OCI-LY3 (cell line): ENCODE measurements around the gene AIG1.
"Not testable (repeated sequence)": the region's sequence is repeated elsewhere in the genome, so short reads cannot be mapped to it uniquely, and the experiment has no call there.

ENCODE experiments used
- H2AFZ ChIP-seq: fragments of 200-600, 300-600 bp; shearing (Covaris generic); 2 replicates; pipeline ENCODE4 v1.6.0; 2014; ENCODE audit warnings: antibody characterized with exemption, low read depth, low read length
- H3K27ac ChIP-seq: fragments of 200-600, 300-600 bp; sonication (generic); 2 replicates; pipeline ENCODE4 v1.5.1; 2014; ENCODE audit warnings: mild to moderate bottlenecking, low read length, moderate library complexity, mixed read lengths
- H3K27me3 ChIP-seq: fragments of 200-600, 300-600 bp; sonication (generic); 2 replicates; pipeline ENCODE4 v1.6.1; 2014; ENCODE audit warnings: low read depth, low read length, mixed read lengths
- H3K36me3 ChIP-seq: fragments of 200-600, 300-600 bp; sonication (generic); replicated peaks from 2 replicates; pipeline ENCODE3; 2014; ENCODE audit warnings: low read depth, low read length, mixed read lengths
- H3K4me1 ChIP-seq: fragments of 300-600, 200-600 bp; sonication (generic); 2 replicates; pipeline ENCODE4 v1.6.1; 2014; ENCODE audit warnings: low read length, mixed read lengths
- H3K4me2 ChIP-seq: fragments of 200-600, 300-600 bp; sonication (generic); 2 replicates; pipeline ENCODE4 v1.6.1; 2014; ENCODE audit warnings: low read length, mixed read lengths
- H3K4me3 ChIP-seq: fragments of 300-600, 200-600 bp; sonication (generic); 2 replicates; pipeline ENCODE4 v1.5.1; 2014; ENCODE audit warnings: antibody characterized with exemption, mild to moderate bottlenecking, low read length, moderate library complexity
- H3K79me2 ChIP-seq: fragments of 300-600, 200-600 bp; shearing (Covaris generic); 2 replicates; pipeline ENCODE4 v1.6.1; 2014; ENCODE audit warnings: mild to moderate bottlenecking, low read length, mixed read lengths
- H3K9ac ChIP-seq: fragments of 300-600, 200-600 bp; shearing (Covaris generic); 2 replicates; pipeline ENCODE4 v1.6.0; 2014; ENCODE audit warnings: mild to moderate bottlenecking, low read length, moderate library complexity
- H3K9me3 ChIP-seq: fragments of 200-600, 300-600 bp; shearing (Covaris generic); 2 replicates; pipeline ENCODE4 v1.6.1; 2014; ENCODE audit warnings: low read length, mixed read lengths; ENCODE audit not compliant: insufficient read depth
- H4K20me1 ChIP-seq: fragments of 200-600, 300-600 bp; sonication (generic); 2 replicates; pipeline ENCODE4 v1.6.1; 2016; ENCODE audit warnings: low read length, mixed read lengths; ENCODE audit not compliant: insufficient read depth
- CTCF ChIP-seq: fragments of 200-600, 300-600 bp; sonication (generic); IDR thresholded peaks from 2 replicates; pipeline ENCODE4 v1.5.1; 2014; ENCODE audit warnings: antibody characterized with exemption, low read length, low read depth
- EZH2phosphoT487 ChIP-seq: fragments of 200-600 bp; shearing (Covaris generic); IDR thresholded peaks from 2 replicates; pipeline ENCODE4 v1.6.1; 2018; ENCODE audit warnings: antibody characterized with exemption, mixed run types, low read depth

Gene AIG1

GRCh38 chr6:143060806-143061596 is at the start of gene AIG1:
Gene AIG1, plus strand, starts transcription at chr6:143060889. Its CDS starts 37 bp downstream, at chr6:143060926.
- peak within 1 kb of the TSS; percentile 97 for H3K4me3 ChIP-seq
- H3K27ac ChIP-seq = no peak within 1 kb of the TSS
- TF ChIP-seq CTCF (no peak), EZH2phosphoT487 (no peak)
- no peaks in the 10 kb centered on the region for H3K27me3 ChIP-seq
- H3K9me3 ChIP-seq = no peaks in the 10 kb centered on the region
- H3K4me2 ChIP-seq = peak within 1 kb of the TSS; percentile 87
- H3K79me2 ChIP-seq = no peaks in the 10 kb centered on the region
- H4K20me1 ChIP-seq = no peaks in the 10 kb centered on the region
- H3K9ac ChIP-seq = peak within 1 kb of the TSS; percentile 69
- H3K36me3 ChIP-seq = no peaks in the 10 kb centered on the region
- H3K4me1 ChIP-seq = peaks cover 12% of the 10 kb centered on the region
- peak within 1 kb of the TSS; percentile 86 for H2AFZ ChIP-seq

- no peak for TF ChIP-seq EZH2phosphoT487
- TF ChIP-seq CTCF = no peak
- H3K27me3 ChIP-seq = no peaks in the 10 kb centered on the region
- peaks cover 19% of the 10 kb centered on the region for H3K4me1 ChIP-seq
- H4K20me1 ChIP-seq = no peaks in the 10 kb centered on the region
- H3K36me3 ChIP-seq = no peaks in the 10 kb centered on the region
- H3K27ac ChIP-seq = peak overlapping the region; percentile 38; the same call in 1 of the 2 replicates
- H3K4me2 ChIP-seq = no peak overlapping the region
- H3K4me3 ChIP-seq = no peak overlapping the region
- H2AFZ ChIP-seq = no peak overlapping the region
- H3K9ac ChIP-seq = no peak overlapping the region
- peaks cover 14% of the 10 kb centered on the region; the same call in 1 of the 2 replicates for H3K9me3 ChIP-seq
- H3K79me2 ChIP-seq = no peaks in the 10 kb centered on the region
Observed at GRCh38 chr6:143014764-143015163, 45.9 kb upstream of the AIG1 start.

GRCh38 chr6:143015300-143015706 is 45.4 kb upstream of the AIG1 start:
- H3K4me1 ChIP-seq = peaks cover 19% of the 10 kb centered on the region
- peak overlapping the region; percentile 38; the same call in 1 of the 2 replicates for H3K27ac ChIP-seq
- H3K27me3 ChIP-seq = no peaks in the 10 kb centered on the region
- H3K79me2 ChIP-seq = no peaks in the 10 kb centered on the region
- no peaks in the 10 kb centered on the region for H3K36me3 ChIP-seq
- H3K4me2 ChIP-seq = no peak overlapping the region
- 0 out of 2 replicates have a peak, but pooled peaks have one; percentile 6 for TF ChIP-seq CTCF
- no peak for TF ChIP-seq EZH2phosphoT487
- no peaks in the 10 kb centered on the region for H4K20me1 ChIP-seq
- no peak overlapping the region for H2AFZ ChIP-seq
- H3K9ac ChIP-seq = no peak overlapping the region
- H3K4me3 ChIP-seq = no peak overlapping the region
- H3K9me3 ChIP-seq = peaks cover 14% of the 10 kb centered on the region; the same call in 1 of the 2 replicates

GRCh38 chr6:143018955-143019354 is 41.7 kb upstream of the AIG1 start:
- Histone ChIP-seq H3K27me3 (no peaks in the 10 kb centered on the region), H2AFZ (no peak overlapping the region), H3K4me1 (peaks cover 14% of the 10 kb centered on the region), H3K9me3 (peaks cover 14% of the 10 kb centered on the region), H4K20me1 (no peaks in the 10 kb centered on the region), H3K9ac (no peak overlapping the region), H3K27ac (no peak overlapping the region), H3K79me2 (no peaks in the 10 kb centered on the region), H3K36me3 (peaks cover 2% of the 10 kb centered on the region), H3K4me3 (no peak overlapping the region), H3K4me2 (no peak overlapping the region)
- no peak for TF ChIP-seq CTCF
- TF ChIP-seq EZH2phosphoT487 = no peak

GRCh38 chr6:143020862-143021261 is 39.8 kb upstream of the AIG1 start:
- not testable (repeated sequence) for H3K36me3 ChIP-seq, H3K9ac ChIP-seq, H3K4me2 ChIP-seq, H3K9me3 ChIP-seq, H2AFZ ChIP-seq, H3K27me3 ChIP-seq, H3K79me2 ChIP-seq, H3K27ac ChIP-seq, H3K4me3 ChIP-seq, H3K4me1 ChIP-seq, H4K20me1 ChIP-seq
